Measurements from ENCODE around the gene RXRA. TPM values are rescaled to one million over a fixed set of nuclear protein-coding genes. Genes with fewer than 3 reads are reported as not detected.

RXRA gene
- total RNA-seq, 1 donor from 2014 or later, result 33.4 TPM

- Histone ChIP-seq H3K27me3 (ENCODE audit: insufficient read depth, low read length) (peaks cover 30% of the 10 kb centered on the region), H3K27ac (ENCODE audit: low read depth, low read length) (no peak overlapping the region), H4K20me1 (ENCODE audit: insufficient read depth, low read length) (no peaks in the 10 kb centered on the region), H2AFZ (ENCODE audit: low read depth, low read length) (no peak overlapping the region), H3K4me3 (ENCODE audit: insufficient read depth, low read depth, low read length) (no peak overlapping the region), H3K9me3 (ENCODE audit: insufficient read depth, low read depth, low read length) (no peaks in the 10 kb centered on the region), H3K4me2 (ENCODE audit: low read length) (no peak overlapping the region), H3K79me2 (ENCODE audit: insufficient read depth, low read length) (no peaks in the 10 kb centered on the region), H3K4me1 (ENCODE audit: insufficient read depth, low read length) (peaks cover 6% of the 10 kb centered on the region), H3K36me3 (ENCODE audit: insufficient read depth, low read length) (no peaks in the 10 kb centered on the region), H3K9ac (ENCODE audit: low read length) (no peak overlapping the region)
- Mint-ChIP-seq H3K27ac (ENCODE audit: unreplicated experiment) (no peak overlapping the region), H3K4me1 (ENCODE audit: low read depth, unreplicated experiment) (no peaks in the 10 kb centered on the region), H3K9me3 (ENCODE audit: unreplicated experiment) (peaks cover 10% of the 10 kb centered on the region), H3K36me3 (ENCODE audit: low read depth, unreplicated experiment) (no peaks in the 10 kb centered on the region), H3K27me3 (ENCODE audit: low read depth, unreplicated experiment) (peaks cover 44% of the 10 kb centered on the region), H3K4me3 (ENCODE audit: unreplicated experiment) (no peak overlapping the region)
- DNase-seq (ENCODE audit: low read depth), result no peak
- FAIRE-seq, result no peak
- TF ChIP-seq CTCF (IDR thresholded peaks at IDR 0.05; ENCODE audit: insufficient read depth, low read depth, low read length) (no peak), EZH2 (IDR thresholded peaks at IDR 0.05; ENCODE audit: insufficient read depth, low read length) (no peak)
These were observed 30.5 kb upstream of the RXRA start for GRCh38 chr9:134295746-134296250.

- Histone ChIP-seq H4K20me1 (ENCODE audit: insufficient read depth, low read length) (no peaks in the 10 kb centered on the region), H3K9ac (ENCODE audit: low read length) (no peak overlapping the region), H3K4me1 (ENCODE audit: insufficient read depth, low read length) (peaks cover 6% of the 10 kb centered on the region), H3K36me3 (ENCODE audit: insufficient read depth, low read length) (no peaks in the 10 kb centered on the region), H3K9me3 (ENCODE audit: insufficient read depth, low read depth, low read length) (no peaks in the 10 kb centered on the region), H3K79me2 (ENCODE audit: insufficient read depth, low read length) (no peaks in the 10 kb centered on the region), H3K4me2 (ENCODE audit: low read length) (no peak overlapping the region), H3K4me3 (ENCODE audit: insufficient read depth, low read depth, low read length) (no peak overlapping the region), H3K27ac (ENCODE audit: low read depth, low read length) (no peak overlapping the region), H3K27me3 (ENCODE audit: insufficient read depth, low read length) (peaks cover 28% of the 10 kb centered on the region), H2AFZ (ENCODE audit: low read depth, low read length) (no peak overlapping the region)
- peaks cover 44% of the 10 kb centered on the region for H3K27me3 Mint-ChIP-seq (ENCODE audit: low read depth, unreplicated experiment)
- DNase-seq (ENCODE audit: low read depth) (no peak), FAIRE-seq (no peak)
- H3K9me3 Mint-ChIP-seq (ENCODE audit: unreplicated experiment), result peaks cover 10% of the 10 kb centered on the region
- no peaks in the 10 kb centered on the region for H3K4me1 Mint-ChIP-seq (ENCODE audit: low read depth, unreplicated experiment)
- no peak overlapping the region for H3K27ac Mint-ChIP-seq (ENCODE audit: unreplicated experiment)
- no peak overlapping the region for H3K4me3 Mint-ChIP-seq (ENCODE audit: unreplicated experiment)
- no peaks in the 10 kb centered on the region for H3K36me3 Mint-ChIP-seq (ENCODE audit: low read depth, unreplicated experiment)
- no peak for TF ChIP-seq CTCF (IDR thresholded peaks at IDR 0.05; ENCODE audit: insufficient read depth, low read depth, low read length)
- no peak for TF ChIP-seq EZH2 (IDR thresholded peaks at IDR 0.05; ENCODE audit: insufficient read depth, low read length)
These were observed 29.8 kb upstream of the RXRA start for GRCh38 chr9:134296301-134297082.

- Histone ChIP-seq H3K27ac (ENCODE audit: low read depth, low read length) (no peak overlapping the region), H3K4me1 (ENCODE audit: insufficient read depth, low read length) (peaks cover 6% of the 10 kb centered on the region), H3K4me3 (ENCODE audit: insufficient read depth, low read depth, low read length) (no peak overlapping the region), H2AFZ (ENCODE audit: low read depth, low read length) (no peak overlapping the region), H3K9ac (ENCODE audit: low read length) (no peak overlapping the region), H4K20me1 (ENCODE audit: insufficient read depth, low read length) (no peaks in the 10 kb centered on the region), H3K9me3 (ENCODE audit: insufficient read depth, low read depth, low read length) (no peaks in the 10 kb centered on the region), H3K27me3 (ENCODE audit: insufficient read depth, low read length) (peaks cover 28% of the 10 kb centered on the region), H3K79me2 (ENCODE audit: insufficient read depth, low read length) (no peaks in the 10 kb centered on the region), H3K4me2 (ENCODE audit: low read length) (no peak overlapping the region), H3K36me3 (ENCODE audit: insufficient read depth, low read length) (no peaks in the 10 kb centered on the region)
- Mint-ChIP-seq H3K27me3 (ENCODE audit: low read depth, unreplicated experiment) (peaks cover 46% of the 10 kb centered on the region), H3K27ac (ENCODE audit: unreplicated experiment) (no peak overlapping the region), H3K9me3 (ENCODE audit: unreplicated experiment) (peaks cover 10% of the 10 kb centered on the region), H3K36me3 (ENCODE audit: low read depth, unreplicated experiment) (no peaks in the 10 kb centered on the region), H3K4me1 (ENCODE audit: low read depth, unreplicated experiment) (peaks cover 3% of the 10 kb centered on the region), H3K4me3 (ENCODE audit: unreplicated experiment) (no peak overlapping the region)
- FAIRE-seq (no peak), DNase-seq (ENCODE audit: low read depth) (no peak)
- TF ChIP-seq CTCF (IDR thresholded peaks at IDR 0.05; ENCODE audit: insufficient read depth, low read depth, low read length), result no peak
- TF ChIP-seq EZH2 (IDR thresholded peaks at IDR 0.05; ENCODE audit: insufficient read depth, low read length), result no peak
These were observed 29.2 kb upstream of the RXRA start for GRCh38 chr9:134297083-134297410.

Data from astrocyte (in vitro differentiated cells and primary cell).